Suppressor macrophage treated with lipopolysaccharide for 4 hours (primary cell): Measurements from ENCODE around the gene SLC52A3.
"Not testable (repeated sequence)": the region's sequence is repeated elsewhere in the genome, so short reads cannot be mapped to it uniquely, and the experiment has no call there.

Experiments used
- DNase-seq: peaks from one replicate; pipeline ENCODE4 v3.0.0-alpha.2; 2020

SLC52A3 gene

DNA sequence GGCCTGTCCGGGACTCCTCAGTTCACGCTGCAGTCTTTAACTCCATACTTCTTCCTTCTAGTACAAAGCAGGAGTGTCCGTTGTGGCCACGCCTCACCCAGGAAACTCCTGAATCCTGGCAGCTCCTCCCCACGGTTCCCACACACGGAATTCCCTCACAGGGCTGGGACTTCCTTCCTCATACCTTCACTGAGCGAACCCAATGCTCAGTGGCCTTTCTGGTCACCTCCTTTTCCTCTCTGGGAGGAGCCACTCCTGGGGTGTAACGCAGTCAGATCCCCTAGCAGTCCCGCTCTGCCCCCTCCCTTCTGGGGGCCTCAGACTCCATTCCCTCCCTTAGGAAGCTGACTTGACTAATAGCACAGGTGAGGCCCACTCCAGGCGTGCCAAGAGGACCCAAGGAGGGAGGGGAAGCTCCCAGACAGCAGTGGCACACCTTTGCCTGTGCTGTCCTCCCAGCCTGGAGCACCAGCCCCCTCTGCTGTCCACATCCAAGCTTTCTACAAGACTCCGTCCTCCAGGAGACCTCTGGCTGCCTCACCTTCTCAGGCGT, at the start of gene SLC52A3:
SLC52A3 (minus strand) TSS at position 75 of the 553 bp plus-strand sequence. CDS start 2,726 bp downstream, outside the sequence.
- no peak for DNase-seq

DNA sequence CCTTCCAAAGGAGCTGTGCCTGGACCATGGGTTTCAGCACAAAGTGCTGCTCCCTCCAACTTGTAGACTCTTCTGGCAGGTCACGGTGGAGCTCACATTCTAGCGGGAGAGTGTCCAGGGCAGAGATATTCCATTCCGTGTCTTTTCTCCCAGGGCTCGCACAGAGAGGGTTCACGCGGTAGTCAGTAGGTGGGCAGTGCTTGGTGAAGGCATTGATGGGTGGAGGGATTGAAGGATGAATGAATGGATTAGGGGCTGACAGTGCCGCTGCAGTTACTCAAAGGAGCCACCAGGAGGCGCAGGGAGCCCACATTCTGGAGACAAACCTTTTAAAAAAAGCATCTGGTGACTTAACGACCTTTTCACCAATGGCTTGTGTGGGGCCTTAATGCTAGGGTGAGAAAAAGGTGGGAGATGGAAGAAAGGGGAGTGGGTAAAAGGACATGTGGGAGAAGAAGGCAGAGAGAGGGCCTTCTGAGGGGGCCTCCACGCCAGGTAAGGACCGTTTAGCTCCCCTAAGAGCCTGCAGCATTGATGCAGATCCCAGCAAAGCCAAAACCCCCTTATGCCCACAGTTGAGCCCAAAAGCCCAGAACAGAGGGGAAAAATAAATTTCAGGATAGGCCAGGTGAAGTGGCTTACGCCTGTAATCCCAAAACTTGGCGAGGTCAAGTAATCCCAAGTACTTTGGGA, 47.8 kb upstream of the SLC52A3 start:
- peak; percentile 79 for DNase-seq

DNA sequence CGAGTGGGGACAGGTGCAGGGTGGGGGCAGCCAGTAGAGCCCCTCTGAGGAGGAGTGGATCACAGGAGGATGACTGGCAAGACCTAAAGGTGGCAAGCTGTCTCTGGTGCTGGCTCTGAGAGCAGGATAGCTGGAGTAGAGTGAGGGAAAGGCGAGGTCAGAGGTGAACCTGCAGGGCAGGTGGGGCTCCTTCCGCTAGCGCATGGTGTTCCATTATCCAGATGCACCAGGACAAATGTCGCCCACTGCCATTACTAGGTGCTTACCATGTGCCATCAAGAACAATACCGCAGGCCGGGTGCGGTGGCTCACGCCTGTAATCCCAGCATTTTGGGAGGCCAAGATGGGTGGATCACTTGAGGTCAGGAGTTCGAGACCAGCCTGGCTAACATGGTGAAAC, 46.9 kb upstream of the SLC52A3 start:
- no peak for DNase-seq

DNA sequence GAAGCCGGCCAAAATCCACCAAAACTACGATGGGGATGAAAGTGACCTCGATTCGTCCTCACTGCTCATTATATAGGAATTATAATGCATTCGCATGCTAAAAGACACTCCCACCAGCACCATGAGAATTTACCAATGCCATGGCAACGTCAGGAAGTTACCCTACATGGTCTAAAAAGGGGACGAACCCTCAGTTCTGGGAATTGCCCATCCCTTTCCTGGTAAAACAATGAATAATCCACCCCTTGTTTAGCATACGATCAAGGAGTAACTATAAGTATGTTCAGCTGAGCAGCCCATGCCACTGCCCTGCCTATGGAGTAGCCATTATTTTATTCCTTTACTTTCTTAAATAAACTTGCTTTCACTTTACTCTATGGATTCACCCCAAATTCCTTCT, 45.1 kb upstream of the SLC52A3 start:
- DNase-seq = no peak

DNA sequence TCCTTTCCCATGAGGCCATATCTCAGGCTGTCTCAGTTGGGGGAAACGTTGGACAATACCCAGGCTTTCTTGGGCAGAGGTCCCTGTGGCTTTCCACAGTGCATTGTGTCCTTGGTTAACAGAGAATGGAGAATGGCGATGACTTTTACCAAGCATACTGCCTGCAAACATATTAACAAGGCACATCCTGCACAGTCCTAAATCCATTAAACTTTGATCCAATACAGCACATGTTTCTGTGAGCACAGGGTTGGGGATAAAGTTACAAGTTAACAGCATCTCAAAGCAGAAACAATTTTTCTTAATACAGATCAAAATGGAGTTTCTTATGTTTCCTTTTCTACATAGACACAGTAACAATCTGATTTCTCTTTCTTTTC, 44.1 kb upstream of the SLC52A3 start:
- not testable (repeated sequence) for DNase-seq

DNA sequence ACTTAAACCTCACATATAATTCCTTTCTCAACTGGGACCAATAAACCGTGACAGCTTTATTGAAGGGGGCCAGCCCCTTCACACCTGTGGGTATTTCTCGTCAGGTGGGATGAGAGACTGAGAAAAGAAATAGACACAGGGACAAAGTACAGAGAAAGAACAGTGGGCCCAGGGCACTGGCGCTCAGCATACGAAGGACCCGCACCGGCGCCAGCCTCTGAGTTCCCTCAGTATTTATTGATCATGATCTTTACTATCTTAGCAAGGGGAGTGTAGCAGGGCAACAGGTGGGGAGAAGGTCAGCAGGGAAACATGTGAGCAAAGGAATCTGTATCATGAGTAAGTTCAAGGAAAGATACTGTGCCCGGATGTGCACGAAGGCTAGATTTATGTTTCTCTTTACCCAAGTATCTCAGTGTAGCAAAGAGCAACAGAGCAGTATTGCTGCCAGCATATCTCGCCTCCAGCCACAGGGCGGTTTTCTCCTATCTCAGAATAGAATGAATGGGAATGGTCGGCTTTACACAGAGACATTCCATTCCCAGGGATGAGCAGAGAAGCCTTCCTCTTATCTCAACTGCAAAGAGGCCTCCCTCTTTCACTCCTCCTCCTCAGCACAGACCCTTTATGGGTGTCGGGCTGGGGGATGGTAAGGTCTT, 43.6 kb upstream of the SLC52A3 start:
- DNase-seq = not testable (repeated sequence)

DNA sequence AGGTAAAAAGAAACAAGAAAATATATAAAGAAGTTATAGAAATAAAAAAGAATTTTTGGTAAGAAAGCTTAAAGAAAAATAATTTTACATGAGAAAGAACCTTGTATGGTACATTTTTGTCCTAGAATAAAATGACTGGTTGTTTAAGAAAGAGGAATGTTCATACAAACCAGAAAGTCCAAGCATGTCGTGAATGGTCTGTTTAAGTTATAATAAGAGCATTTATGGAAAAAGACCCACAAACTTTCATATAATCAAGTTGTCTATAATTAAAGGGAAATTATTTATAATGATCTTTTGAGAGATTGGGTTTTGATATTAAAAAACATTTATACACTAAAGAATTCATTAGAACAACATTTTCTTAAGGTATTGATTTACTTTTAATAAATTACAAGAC, 37.4 kb upstream of the SLC52A3 start:
- no peak for DNase-seq

DNA sequence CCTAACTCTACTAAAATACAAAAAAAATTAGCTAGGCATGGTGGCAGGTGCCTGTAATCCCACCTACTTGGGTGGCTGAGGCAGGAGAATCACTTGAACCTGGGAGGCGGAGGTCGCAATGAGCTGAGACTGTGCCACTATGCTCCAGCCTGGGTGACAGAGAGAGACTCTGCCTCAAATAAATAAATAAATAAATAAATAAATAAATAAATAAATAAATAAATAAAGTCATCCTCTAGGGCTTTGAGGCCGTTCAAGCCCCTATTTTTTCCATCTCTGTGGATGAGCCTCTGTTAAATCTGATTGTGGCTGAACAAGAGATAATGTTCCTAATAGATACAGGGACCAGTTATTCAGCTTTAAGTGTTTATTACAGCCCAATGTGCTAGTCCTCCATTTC, 33.4 kb upstream of the SLC52A3 start:
- no peak for DNase-seq

DNA sequence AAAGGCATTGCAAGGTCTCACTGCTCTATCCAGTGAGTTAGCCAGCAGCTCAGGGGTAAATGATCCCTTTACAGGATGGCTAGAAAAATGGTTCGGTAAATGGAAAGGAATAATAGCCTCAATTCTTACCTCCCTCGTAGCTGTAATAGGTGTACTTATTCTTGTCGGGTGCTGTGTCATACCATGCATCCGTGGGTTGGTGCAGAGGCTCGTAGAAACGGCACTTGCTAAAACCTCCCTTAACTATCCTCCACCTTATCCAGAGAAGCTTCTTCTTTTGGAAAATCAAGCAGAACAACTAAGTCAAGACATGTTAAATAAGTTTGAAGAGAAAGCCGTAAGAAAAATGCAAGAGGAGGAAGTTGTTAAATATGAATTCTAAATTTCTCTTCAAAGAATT, 31.7 kb upstream of the SLC52A3 start:
- DNase-seq = not testable (repeated sequence)

DNA sequence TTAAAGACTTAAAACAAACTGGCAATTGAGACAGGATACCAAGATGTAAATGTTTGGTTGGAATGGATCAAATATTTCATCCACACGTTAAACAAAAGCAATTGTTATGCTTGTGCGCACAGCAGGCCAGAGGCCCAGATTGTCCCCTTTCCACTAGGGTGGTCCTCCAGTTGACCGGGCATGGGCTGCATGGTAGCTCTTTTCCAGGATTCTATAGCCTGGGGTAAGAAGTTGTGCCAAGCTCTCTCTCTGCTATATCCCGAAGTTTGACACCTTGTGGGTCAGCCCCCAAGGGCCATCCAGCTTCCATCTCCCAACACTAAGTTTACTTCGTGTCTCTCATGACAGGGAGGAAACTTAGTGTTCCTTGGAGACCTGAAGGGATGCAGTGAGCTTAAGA, 30.4 kb upstream of the SLC52A3 start:
- not testable (repeated sequence) for DNase-seq

DNA sequence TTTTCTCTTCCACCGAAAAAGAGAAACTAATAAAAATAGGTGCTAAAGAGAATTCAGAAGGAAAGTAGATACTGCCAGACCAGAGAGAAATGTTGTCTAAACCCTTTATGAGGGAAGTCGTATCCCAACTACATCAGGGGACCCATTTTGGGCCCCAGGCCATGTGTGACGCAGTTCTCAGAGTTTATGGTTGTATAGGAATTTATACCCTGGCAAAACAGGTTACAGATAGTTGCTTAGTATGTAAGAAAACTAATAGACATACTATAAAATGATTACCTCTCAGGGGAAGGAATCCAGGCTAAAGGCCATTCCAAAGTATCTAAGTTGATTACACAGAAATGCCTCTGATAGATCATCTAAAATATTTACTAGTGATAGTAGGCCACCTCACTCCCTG, 28.6 kb upstream of the SLC52A3 start:
- DNase-seq = no peak

DNA sequence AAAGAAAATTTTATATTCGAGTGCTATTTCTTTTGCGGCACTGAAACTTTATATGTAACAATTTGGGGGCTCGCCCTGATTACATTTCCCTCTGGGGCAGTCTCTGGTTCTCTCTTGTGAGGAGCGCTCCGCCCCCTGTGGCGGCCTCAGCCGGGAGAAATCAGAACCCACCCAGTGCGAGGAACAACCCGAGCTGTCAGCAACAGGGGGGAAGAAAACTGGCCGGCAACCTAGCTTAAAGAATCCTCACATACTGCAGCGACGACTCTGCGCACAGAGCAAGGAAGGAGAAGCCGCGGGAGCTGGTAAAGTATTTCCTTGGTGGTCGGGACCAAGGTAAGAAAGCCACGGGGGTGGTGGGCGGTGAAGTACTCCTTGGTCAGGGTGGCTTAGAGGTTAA, 23.9 kb upstream of the SLC52A3 start:
- DNase-seq = no peak

DNA sequence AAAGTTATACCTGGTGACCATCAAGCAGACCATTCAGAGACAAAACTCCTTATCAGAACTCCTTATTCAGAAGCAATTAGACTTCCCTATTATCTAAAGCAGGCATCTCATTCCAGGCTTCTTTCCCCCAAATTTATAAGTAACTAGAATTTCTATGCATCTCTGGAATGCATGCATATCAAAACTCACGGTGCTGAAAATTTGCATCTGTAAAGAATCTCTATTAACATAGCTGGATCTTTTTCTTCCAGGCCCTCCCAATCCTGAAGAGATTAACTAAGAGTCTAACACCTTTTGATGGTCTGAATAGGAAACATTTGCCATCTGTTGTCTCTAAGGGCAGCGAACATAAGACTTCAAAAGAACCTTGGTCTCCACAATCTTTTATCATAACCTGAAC, 22.8 kb upstream of the SLC52A3 start:
- DNase-seq = no peak

DNA sequence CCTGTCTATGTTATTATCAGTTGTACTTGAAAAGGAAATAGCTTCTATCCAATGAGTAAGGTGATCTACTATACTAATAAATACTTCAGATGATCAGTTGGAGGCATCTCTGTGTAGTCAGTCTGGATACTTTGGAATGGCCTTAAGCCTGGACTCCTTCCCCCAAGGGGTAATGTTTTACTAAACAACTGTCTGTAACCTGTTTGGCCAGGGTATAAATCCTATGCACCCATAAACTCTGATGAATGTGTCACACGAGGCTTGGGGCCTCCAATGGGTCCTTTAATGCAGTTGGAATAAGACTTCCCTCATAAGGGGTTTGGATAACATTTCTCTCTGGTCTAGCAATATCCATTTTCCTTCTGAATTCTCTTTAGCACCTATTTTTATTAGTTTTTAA, 19.5 kb upstream of the SLC52A3 start:
- DNase-seq = no peak

DNA sequence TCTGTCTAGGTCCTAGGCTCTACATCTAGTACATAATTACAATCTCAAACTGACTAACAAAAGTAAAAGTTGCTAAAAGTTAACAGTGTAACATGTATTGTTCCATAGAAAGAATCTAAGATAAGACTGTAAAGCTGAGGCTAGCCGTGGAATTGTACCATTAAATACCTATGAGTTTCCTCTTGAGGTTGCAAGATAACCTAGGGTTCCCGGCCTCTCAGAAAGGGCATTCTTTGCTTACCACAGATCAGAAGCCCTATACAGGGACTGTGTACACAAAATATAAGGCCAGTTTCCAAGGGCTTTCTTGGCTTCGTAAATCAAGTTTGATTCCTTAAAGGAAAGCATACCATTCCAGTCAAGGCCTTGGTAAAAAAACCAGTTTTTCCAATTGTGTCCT, 11.5 kb upstream of the SLC52A3 start:
- no peak for DNase-seq

DNA sequence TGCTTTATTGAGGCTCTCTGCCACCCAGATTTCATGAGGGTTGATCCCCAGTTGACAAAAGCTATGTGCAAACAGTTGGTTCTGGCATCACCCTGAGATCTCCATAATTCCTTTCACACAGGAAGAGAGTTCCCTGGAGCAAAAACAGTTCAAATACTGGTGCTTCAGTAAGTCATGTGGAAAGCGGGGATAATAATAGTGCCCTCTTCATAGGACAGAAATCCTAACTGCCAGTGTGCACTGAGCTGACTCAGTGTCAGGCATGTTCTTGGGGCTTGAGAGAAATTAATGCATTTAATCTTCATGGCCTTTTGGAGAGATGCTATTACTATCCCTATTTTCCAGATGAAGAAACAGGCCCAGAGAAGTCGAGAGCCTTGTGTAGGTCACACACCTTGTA, 7.9 kb upstream of the SLC52A3 start:
- no peak for DNase-seq

DNA sequence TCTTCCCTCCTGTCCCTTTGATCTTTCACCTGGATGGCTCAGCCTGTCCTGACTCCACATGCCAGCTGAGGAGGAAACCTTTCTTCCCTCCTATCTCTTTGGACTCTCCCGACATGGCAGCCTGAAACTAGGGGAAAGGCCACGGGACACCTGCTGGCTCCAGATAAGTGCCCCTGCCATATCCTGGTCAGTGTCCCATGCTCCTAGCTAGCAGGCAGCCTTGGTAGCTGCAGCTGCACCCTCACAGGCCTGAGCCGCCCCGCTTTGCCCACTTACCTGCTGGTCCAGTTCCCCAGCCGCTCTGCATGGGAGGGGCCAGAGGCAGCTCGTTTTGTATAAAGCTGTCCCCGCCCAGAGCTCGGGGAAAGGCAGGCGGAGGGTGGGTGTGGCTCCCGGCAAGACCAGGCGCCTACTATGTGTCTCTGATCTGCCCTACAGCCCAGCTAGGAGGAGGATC, 7.4 kb upstream of the SLC52A3 start:
- no peak for DNase-seq

DNA sequence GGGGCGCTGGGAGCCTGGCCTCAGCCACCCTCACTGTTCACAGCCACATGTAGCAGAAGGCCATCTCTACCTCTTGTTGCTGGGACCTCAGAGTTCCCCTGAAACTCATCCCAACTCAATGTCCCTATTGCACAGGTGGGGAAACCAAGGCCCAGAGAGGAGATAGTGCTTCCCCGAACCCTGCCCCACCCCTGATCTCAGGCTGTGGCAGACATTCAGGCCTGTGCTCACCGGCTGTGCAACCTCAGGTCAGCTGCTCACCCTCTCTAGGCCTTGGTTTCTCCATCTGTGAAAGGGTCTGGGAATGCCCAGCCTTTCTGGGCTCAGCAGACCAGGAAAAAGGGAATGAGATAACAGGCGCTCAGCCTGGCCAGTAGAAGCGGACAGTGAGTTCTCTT, 6.4 kb upstream of the SLC52A3 start:
- DNase-seq = no peak

DNA sequence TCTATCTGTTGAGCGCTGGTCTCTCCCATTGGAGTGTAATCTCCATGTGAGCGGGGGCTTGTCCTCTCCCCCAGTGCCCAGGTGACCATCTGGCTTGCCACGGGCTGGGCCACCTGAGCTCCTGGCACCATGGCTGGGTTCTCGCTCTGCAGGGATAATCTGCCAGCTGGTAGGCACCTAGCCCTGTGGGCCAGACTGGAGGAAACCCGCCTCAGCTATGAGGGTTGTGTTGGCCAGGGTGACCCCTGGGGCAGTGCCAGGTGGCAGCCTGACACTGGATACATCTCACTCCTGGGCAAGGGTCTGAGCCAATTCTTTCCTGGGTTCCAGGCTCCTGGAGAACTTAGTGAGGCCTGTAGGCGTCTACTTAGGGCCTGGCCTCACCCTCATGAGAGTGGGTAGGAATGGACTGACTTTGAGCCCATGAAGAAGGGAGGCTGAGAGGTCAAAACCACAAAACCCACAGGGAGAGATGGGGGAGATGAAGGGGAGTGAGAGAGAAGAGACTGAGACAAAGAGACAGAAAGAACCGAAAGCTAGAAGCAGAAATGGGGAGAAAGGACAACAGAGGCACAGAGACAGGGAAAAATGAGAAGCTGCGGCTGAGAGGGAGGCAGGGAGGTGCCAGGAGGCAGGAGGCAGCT, 5.8 kb upstream of the SLC52A3 start:
- no peak for DNase-seq

DNA sequence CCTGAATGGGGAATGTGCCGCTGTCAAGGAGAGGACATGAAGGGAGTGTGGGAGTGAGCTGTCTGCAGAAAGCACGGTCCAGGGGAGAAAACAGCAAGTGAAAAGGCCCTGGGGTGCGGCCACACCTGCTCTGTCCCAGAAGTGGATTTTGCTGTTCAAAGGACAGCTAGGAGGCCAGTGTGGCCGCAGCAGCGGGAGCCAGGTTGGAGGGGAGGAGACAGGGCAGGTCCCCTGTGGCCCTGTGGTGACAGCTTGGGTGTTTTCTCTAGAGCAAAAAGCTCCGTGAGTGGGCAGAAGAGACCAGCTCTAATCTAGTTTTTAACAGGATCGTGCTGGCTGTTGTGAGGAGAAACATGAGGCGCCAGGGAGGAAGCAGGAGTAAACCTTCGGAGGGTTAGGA, 4.5 kb upstream of the SLC52A3 start:
- DNase-seq = no peak

DNA sequence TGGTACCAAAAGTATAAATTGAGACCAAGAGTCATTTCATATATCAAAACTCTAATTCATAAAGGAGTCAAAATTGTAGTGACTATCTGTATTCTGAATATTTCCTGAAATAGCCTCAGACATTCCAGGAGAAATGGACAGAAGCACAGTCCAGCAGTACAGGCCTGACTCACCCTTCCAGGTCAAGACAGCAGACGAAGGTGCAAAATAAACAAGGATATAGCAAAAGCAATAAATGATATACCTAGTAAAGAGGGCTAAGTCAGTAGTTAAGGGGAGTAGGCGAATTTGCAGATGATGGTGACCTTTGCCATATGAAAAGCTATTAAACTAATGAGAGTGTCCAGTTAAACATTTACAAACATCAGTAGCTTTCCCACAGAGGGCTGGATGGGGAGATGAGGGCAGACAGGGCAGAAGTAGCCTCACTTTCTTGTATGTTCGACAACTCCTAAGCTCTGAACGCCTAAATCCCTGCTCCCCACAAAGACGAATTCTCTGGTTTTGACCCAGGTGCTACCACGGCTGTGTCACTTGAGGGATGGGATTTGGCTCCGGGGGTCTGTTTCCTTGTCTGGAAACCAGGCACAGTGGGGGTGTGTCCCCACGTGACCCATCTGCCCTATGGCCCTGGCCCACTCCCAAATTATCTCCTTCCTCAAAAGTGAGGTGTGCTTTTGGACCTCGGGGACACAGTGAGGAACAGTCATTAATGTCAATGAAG, 3.6 kb upstream of the SLC52A3 start:
- DNase-seq = no peak

DNA sequence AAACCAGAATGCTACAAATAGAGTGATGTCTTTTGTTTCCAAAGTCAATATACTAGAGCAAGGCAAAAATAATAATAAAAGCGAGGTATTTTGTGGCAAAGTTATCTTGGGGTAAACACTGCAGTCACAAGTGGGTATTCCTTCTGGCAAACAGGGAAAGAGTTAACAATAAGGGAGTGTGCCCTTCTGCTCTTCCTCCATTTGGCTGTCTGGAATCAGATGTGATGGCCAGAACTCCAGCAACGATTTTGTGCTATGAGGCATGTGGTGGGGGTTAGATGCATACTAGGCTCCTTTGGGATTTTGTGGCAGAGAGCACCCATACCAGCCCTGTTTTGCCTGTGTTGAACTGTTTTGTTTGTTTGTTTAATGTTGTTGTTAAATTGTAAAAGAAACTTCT, 2.4 kb upstream of the SLC52A3 start:
- no peak for DNase-seq

DNA sequence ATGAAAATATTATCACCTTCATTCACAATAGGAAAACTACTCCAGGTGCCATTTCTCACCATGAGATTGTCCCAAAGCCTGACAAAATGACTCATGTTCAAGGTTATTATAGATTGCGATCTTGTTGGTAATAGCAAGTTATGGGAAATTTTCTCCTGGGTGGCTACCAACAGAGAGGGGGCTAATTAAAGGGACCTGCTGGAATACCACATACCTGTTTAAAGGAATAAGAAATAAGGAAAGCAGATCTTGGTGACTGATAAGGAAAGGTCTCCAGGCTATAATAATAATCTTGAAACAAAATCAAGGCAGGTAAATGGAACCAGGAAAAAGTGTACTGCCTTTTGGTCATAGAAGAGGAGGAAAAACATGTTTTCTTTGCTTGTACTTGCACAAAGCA, 1.4 kb downstream of the SLC52A3 start:
- DNase-seq = no peak
